AG09309 (cell line): ENCODE results near the gene EPHA4.
A peak's percentile ranks its signal among the peaks of the same experiment; 100 is the strongest.

Experiments
- DNase-seq: peaks from one replicate; pipeline ENCODE4 v3.0.0-alpha.2; 2010; ENCODE audit warnings: low read depth
- H3K4me3 ChIP-seq: 2 replicates; pipeline ENCODE4 v1.5.1; 2011; ENCODE audit warnings: mild to moderate bottlenecking, low read depth, low read length, moderate library complexity; ENCODE audit not compliant: control insufficient read depth
- TF ChIP-seq, protein P1 (sequence below): IDR thresholded peaks from 2 replicates; pipeline ENCODE4 v1.5.1; 2011; ENCODE audit warnings: mild to moderate bottlenecking, low read depth, low read length, inconsistent platforms; ENCODE audit not compliant: insufficient read depth, control insufficient read depth; ENCODE audit errors: missing control alignments

Gene EPHA4

DNA sequence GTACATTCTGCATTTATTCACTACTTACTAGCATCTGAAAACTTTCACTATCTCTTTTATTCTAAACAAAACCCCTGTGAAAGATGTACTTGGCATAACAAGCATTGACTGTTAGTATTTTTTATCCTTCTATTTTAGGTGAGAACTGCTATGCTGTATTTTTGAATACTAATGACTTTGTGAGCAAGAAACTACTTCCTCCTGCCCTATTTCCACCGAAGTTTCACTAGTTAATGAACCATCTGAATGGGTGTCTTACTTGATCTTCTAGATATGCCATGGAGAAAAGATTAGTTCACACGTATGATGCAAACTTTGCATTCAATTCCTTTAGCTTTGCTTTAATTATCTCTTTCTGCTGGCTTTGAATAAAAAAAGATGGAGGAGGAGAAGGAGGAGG lies 68.1 kb downstream of the EPHA4 start:
- H3K4me3 ChIP-seq: no peak overlapping the region
- no peak for DNase-seq
- TF ChIP-seq, protein P1, sequence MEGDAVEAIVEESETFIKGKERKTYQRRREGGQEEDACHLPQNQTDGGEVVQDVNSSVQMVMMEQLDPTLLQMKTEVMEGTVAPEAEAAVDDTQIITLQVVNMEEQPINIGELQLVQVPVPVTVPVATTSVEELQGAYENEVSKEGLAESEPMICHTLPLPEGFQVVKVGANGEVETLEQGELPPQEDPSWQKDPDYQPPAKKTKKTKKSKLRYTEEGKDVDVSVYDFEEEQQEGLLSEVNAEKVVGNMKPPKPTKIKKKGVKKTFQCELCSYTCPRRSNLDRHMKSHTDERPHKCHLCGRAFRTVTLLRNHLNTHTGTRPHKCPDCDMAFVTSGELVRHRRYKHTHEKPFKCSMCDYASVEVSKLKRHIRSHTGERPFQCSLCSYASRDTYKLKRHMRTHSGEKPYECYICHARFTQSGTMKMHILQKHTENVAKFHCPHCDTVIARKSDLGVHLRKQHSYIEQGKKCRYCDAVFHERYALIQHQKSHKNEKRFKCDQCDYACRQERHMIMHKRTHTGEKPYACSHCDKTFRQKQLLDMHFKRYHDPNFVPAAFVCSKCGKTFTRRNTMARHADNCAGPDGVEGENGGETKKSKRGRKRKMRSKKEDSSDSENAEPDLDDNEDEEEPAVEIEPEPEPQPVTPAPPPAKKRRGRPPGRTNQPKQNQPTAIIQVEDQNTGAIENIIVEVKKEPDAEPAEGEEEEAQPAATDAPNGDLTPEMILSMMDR: no peak

DNA sequence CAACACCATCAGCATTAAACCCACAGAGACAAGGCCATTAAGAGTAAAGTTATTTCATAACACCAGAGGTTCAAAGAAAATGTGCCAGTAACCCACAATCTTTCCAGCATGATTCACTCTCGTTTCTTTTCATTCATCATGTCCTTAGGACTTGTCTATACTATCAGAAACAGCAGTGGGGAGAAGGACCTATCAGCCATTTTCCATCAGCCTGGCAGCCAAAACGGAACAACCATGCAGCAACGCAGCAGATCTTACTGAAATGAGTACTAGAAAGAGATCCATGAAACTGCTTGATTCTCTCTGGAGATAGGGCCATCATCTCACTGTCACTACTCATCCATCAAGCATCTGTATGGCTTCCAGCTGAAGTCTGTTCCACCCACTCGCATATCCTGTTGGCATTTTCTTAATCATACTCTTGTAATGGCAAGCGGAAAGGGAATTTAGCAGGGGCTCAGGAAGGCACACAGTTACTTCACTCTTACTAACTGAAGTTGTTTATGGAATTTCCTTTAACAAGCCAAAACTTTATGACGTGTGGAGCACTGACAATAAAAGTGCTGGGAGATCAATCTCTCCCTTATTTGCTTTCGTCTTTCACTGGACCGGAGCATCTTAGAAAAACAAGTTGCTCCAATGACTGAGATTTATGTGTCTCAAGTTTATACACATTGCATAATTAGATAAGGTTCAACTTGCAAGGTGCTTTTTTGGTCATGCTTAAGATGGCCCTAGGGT lies 69.7 kb downstream of the EPHA4 start:
- DNase-seq: peak; percentile 71
- TF ChIP-seq, protein P1: no peak

DNA sequence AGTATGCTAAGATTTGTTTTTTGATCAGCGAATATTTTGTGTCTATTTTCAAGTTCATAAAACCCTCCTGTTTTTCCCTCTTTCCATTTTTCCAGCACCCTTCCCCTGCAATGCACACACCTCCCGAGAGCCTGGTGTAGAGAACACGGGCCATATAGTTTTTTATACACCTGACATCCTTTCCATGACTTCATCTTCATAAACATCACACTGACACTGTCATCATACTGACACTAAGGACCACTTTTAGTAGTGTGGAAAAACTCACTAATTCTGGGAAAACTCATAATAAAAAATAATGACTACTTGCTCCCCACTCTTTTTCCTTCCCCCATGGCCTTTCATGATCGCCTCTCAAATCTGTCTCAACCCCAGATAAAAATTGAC lies 70.2 kb downstream of the EPHA4 start:
- peak overlapping the region; percentile 29 for H3K4me3 ChIP-seq

More for the DNA sequence above, 69.7 kb downstream of the EPHA4 start:
- peak overlapping the region; percentile 29 for H3K4me3 ChIP-seq

DNA sequence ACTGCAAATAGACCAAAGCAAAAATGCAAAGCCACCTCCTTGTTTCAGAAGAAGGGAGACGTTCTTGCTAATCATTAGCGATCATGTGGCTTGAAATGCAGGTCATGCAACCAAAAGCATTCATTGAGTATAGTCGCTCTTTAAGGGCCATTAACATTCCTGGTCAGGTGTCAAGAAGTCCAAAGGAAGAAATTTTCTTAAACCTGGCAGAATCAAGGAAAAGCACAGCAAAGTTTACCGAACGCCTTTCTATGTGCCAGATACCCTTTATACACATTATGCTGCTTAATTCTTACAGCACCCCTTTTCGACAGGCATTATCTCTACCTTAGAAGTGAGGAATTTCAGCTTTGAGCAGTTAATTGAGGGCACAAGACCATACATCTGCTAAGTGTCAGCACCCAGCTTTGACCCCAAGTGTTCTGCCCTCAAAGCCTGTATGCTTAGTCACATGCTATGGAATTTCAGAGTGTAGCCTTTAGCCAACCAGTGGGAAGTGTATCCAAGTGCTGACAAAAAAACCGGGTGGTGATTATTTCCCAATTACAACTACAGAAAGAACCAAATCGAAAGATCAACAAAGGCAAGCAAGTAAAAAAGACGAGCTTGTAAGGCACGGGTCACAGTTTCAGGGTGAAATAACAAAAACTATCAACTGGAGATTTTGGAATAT lies 70.8 kb downstream of the EPHA4 start:
- no peak for DNase-seq
- TF ChIP-seq, protein P1: no peak
- peak overlapping the region; percentile 29 for H3K4me3 ChIP-seq

More for the DNA sequence above, 70.2 kb downstream of the EPHA4 start:
- DNase-seq: no peak
- TF ChIP-seq, protein P1: no peak

GRCh38 chr2:221500501-221501209 lies 71.4 kb downstream of the EPHA4 start:
- H3K4me3 ChIP-seq: no peak overlapping the region
- TF ChIP-seq, protein P1: no peak
- no peak for DNase-seq

DNA sequence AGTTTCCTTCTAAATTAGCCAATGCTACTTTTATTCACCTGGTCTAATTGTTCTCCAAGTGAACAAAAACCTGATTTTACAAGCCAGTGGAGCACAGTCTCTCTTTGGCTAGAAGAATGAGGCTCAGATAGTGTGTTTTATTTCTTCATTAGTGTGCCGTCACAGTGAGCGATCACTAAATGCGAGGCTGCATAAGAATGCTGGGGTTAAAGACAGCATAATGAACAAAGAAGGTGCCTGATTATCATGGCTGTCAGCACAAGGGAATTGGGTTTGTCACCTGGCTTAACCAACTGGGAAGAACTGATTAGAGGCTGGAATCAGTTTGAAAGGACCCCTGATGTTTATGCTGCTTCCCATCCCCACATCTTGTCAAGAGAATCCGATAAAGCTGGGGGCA lies 76.4 kb downstream of the EPHA4 start:
- TF ChIP-seq, protein P1: no peak
- H3K4me3 ChIP-seq: no peak overlapping the region
- DNase-seq: no peak
